Measurements from ENCODE around the gene TRIM60.
"Not testable (repeated sequence)": the region's sequence is repeated elsewhere in the genome, so short reads cannot be mapped to it uniquely, and the experiment has no call there.

GRCh38 chr4:164996123-164996522, 35.7 kb upstream of the TRIM60 start:
- TF ChIP-seq, protein P1, sequence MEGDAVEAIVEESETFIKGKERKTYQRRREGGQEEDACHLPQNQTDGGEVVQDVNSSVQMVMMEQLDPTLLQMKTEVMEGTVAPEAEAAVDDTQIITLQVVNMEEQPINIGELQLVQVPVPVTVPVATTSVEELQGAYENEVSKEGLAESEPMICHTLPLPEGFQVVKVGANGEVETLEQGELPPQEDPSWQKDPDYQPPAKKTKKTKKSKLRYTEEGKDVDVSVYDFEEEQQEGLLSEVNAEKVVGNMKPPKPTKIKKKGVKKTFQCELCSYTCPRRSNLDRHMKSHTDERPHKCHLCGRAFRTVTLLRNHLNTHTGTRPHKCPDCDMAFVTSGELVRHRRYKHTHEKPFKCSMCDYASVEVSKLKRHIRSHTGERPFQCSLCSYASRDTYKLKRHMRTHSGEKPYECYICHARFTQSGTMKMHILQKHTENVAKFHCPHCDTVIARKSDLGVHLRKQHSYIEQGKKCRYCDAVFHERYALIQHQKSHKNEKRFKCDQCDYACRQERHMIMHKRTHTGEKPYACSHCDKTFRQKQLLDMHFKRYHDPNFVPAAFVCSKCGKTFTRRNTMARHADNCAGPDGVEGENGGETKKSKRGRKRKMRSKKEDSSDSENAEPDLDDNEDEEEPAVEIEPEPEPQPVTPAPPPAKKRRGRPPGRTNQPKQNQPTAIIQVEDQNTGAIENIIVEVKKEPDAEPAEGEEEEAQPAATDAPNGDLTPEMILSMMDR (conservative IDR thresholded peaks at IDR 0.05; ENCODE audit: low read length) = not testable (repeated sequence)
- not testable (repeated sequence) for TF ChIP-seq EZH2phosphoT487 (IDR thresholded peaks at IDR 0.05; ENCODE audit: borderline replicate concordance, low read depth, low read length)

Measured in OCI-LY7 (cell line).